Right cardiac atrium (tissue), 5 donors: ENCODE data around the gene SOX3. TPM values are rescaled to one million over a fixed set of nuclear protein-coding genes. Genes with fewer than 3 reads are reported as not detected.

Experiments
- ATAC-seq, 2 donors: fragments of 200-7000 bp; cut with Tn5 transposase; one replicate each; pipeline versions ENCODE4 v1.8.0 to v1.9.1; 2020; ENCODE audit warnings: moderate library complexity in 2 of 2, mild to moderate bottlenecking in 1 of 2
- DNase-seq, 3 donors: peaks; one replicate each; pipeline ENCODE4 v3.0.0-alpha.2; 2020
- H3K27ac ChIP-seq: one replicate; pipeline ENCODE4 v1.5.1; 2013; ENCODE audit warnings: mild to moderate bottlenecking, low read length, control low read depth, moderate library complexity
- H3K27me3 ChIP-seq: one replicate; pipeline ENCODE4 v1.6.1; 2013; ENCODE audit not compliant: control insufficient read depth, insufficient read depth
- H3K4me1 ChIP-seq: one replicate; pipeline ENCODE4 v1.6.1; 2013; ENCODE audit warnings: low read length; ENCODE audit not compliant: control insufficient read depth, insufficient read depth
- H3K4me3 ChIP-seq: one replicate; pipeline ENCODE4 v1.5.1; 2013; ENCODE audit warnings: low read length, control low read depth
- H3K9me3 ChIP-seq: one replicate; pipeline ENCODE4 v1.6.1; 2013; ENCODE audit warnings: low read length; ENCODE audit not compliant: control insufficient read depth
- WGBS: extraction: QIAGEN DNeasy Blood & Tissue Kit; methylation state at CpG from one replicate; pipeline ENCODE4 v1.1.7; 2013; 5-methylcytosine and 5-hydroxymethylcytosine counted together
- intact Hi-C, 4 donors: fragments of 100-400 bp; cut with DNase I; formaldehyde crosslinking; loops; one replicate each; pipeline versions ENCODE4 v1.11.0 to v1.14.0; 2022 to 2023
- polyA plus RNA-seq: library from polyadenylated mRNA; stranded (reverse); fragments of 200-250 nt; gene quantifications from one replicate; pipeline ENCODE4 v1.2.3, GENCODE V29; 2013
- total RNA-seq, 4 donors: library from RNA; stranded (reverse); fragmentation: NEBNext Ultra II Directional; extraction: Animal tissue kit (Norgen Biotek cat#: 25700); gene quantifications; one replicate each; pipeline ENCODE4 v1.2.1, GENCODE V29; 2021
- donor health status: healthy with polysubstance abuse.
- donor health status: DM: no; HTN: yes; CAD: no.
- donor health status: DM: no; HTN: no; CAD: no.
- donor health status: DM: no; HTN: yes; CAD: no; lungs with severe emphysema.
- donor health status: DM: yes; HTN: yes; CAD: no.

The SOX3 gene
- total and polyA plus RNA-seq, 5 donors, result not detected

DNA sequence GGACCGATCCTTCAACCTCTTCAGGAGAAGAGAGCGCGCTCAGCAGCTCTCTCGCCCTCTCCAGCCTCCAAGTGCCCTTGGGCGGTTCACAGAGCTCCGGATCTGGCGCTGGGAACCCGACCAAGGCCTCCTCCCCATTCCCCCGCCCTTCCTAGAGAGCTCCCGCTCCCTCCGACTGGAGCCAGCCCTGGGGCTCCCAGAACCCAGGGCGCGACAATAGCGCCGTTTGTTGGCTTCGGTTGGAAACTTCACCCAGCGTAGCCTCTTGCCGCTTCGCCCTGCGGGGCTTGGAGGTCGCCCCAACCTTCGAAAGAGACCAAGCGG, 3.1 kb upstream of the SOX3 start:
- H3K9me3 ChIP-seq, result no peaks in the 10 kb centered on the region
- ATAC-seq, result peak in 1 of 2 donors; percentile 51
- 2% methylated on average over 23 of the region's 23 CpGs for WGBS
- no peak overlapping the region for H3K27ac ChIP-seq
- H3K4me3 ChIP-seq, result no peak overlapping the region
- H3K27me3 ChIP-seq, result no peaks in the 10 kb centered on the region
- intact Hi-C loops, result no loop called here
- H3K4me1 ChIP-seq, result peaks cover 6% of the 10 kb centered on the region
- DNase-seq, result peak in 1 of 3 donors; percentile 47

DNA sequence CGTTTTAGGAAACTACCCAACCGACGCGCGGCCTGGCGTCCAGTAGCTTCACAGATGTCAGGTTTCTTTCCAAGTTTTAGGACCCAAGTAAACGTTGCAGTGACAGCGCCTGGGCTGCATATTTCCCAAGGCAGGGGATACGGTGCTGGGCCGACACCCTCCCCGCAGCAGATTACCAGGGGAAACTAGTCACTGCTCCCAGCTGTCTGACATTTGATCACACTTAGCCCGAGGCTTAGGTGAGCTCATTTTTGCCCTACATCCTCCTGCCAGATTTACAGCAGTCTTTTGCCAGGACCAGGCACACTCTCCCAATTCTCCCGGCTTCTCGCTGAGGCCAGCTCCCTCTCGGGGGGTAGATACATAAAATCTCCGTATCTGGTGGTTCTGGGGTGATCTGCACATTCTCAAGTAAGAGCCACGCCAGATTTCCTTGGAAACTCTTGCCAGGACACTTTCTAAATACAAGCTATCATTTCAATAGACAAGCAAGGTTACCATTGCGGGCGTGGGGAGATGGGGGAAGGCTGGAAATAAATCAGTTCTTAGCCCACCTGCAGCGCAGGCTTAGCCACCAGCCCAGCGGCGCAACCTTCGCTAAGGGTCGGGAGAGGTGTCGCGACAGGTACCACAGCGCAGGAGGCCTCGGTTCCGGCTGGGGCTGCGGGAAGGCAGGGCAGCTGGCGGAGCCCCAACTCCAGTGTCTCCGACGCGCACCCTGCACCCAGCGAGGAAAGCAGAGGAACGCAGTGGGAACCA, 2.5 kb upstream of the SOX3 start:
- Histone ChIP-seq H3K27ac (no peak overlapping the region), H3K9me3 (no peaks in the 10 kb centered on the region), H3K4me3 (no peak overlapping the region), H3K4me1 (peaks cover 6% of the 10 kb centered on the region), H3K27me3 (no peaks in the 10 kb centered on the region)
- intact Hi-C loops, result no loop called here
- WGBS, result 4% methylated on average over 36 of the region's 36 CpGs
- DNase-seq (no peak), ATAC-seq (no peak)

DNA sequence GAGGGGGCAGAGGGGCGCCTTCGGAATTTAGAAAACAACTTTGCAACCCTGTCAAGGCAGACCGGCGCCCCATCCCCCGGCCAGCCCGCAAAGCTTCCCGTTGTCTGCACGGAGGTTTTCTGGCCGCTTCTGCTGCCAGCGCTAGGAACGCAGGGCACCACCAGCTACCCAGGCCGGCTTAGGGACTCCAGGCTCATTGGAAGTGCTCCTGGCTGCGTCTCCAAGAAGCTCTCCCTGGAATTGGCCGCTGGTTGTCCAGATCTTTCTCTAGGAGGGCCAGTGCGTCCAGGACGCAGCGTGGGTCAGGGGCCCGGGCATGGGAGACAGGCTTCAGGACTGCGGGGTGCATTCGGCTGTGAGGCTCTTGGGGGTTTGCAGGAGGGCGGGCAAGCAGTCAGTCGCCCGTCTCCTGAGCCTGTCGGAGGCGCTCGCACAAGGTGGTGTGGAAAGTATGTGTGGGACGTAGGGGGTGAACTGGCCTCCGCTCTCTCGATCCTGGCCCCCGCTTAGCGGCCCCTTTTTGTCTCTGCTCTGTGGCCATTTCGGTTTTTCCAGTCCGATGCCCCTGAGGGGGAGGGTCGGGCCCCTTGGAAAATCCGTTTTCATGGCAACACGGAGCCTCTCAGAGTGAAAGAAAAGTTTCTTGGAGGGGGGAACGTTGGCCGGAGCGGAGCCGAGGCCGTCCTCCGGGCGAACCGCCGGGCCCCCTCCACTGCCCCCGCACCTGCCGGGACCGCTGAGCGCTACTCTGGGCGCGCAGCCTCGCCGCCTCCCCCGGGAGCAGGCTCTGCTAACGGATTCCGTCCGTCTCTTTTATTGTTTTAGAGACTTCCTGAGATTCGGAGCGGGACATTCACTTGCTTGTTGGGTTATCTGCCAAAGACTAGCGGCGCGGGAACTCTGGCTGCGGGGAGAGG, 810 bp upstream of the SOX3 start:
- peak in 1 of 3 donors; percentile 41 for DNase-seq
- ATAC-seq, result no peak
- Histone ChIP-seq H3K27me3 (no peaks in the 10 kb centered on the region), H3K9me3 (no peaks in the 10 kb centered on the region), H3K27ac (no peak overlapping the region), H3K4me3 (no peak overlapping the region), H3K4me1 (peaks cover 6% of the 10 kb centered on the region)
- intact Hi-C loops, result no loop called here
- 3% methylated on average over 62 of the region's 63 CpGs for WGBS

DNA sequence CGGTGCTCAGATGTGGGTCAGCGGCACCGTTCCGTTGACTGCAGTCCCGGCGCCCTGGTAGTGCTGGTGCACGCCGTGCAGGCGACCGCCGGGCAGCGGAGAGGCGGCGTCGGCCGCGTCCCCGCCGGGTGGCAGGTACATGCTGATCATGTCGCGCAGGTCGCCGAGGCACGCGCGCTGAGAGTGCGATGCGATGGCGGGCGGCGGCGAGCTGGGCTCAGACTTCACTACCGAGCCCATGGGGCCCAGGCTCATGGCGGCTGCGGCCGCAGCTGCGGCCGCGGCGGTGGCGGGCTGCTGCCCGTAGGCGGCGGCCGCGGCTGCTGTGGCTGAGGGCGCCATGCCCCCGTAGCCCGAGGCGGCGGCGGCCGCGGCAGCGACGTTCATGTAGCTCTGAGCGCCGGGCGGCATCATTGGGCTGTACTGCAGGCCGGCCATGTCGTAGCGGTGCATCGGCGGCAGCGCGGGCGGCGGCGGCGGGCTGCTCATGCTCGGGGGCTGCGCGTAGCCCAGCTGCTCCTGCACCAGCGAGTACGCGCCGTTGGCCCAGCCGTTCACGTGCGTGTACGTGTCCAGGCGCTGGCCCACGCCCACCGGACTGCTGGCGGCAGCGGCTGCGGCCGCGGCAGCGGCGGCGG, 1.0 kb downstream of the SOX3 start:
- ATAC-seq (peak; percentile 64 to 68), DNase-seq (peak; percentile 35 to 63 (median 59))
- intact Hi-C loops, result no loop called here
- Histone ChIP-seq H3K27me3 (no peaks in the 10 kb centered on the region), H3K4me1 (peaks cover 6% of the 10 kb centered on the region), H3K4me3 (peak overlapping the region; percentile 54), H3K27ac (no peak overlapping the region), H3K9me3 (no peaks in the 10 kb centered on the region)
- under 1% methylated on average over 78 of the region's 92 CpGs for WGBS

DNA sequence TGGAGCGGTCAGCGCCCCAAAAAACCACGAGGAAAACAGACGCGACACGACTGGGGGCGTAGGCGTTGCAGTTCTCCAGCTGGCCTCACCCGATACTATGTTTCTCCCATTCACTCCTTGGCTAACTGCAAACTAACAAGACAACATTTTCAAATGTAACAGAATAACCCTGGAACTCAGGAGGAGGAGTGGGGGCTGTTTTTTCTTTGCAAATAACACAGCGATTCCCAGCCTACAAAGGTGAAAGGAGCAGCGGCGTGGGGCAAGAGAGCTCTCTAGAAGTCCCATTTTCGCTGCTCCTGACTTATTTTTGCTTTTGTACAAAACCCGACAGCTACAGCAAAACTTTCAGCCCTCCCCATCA, 1.6 kb downstream of the SOX3 start:
- Histone ChIP-seq H3K9me3 (no peaks in the 10 kb centered on the region), H3K4me1 (peaks cover 6% of the 10 kb centered on the region), H3K27me3 (no peaks in the 10 kb centered on the region), H3K27ac (no peak overlapping the region), H3K4me3 (peak overlapping the region; percentile 54)
- no peak for DNase-seq
- no peak for ATAC-seq
- 3% methylated on average over 14 of the region's 14 CpGs for WGBS
- intact Hi-C loops, result no loop called here

DNA sequence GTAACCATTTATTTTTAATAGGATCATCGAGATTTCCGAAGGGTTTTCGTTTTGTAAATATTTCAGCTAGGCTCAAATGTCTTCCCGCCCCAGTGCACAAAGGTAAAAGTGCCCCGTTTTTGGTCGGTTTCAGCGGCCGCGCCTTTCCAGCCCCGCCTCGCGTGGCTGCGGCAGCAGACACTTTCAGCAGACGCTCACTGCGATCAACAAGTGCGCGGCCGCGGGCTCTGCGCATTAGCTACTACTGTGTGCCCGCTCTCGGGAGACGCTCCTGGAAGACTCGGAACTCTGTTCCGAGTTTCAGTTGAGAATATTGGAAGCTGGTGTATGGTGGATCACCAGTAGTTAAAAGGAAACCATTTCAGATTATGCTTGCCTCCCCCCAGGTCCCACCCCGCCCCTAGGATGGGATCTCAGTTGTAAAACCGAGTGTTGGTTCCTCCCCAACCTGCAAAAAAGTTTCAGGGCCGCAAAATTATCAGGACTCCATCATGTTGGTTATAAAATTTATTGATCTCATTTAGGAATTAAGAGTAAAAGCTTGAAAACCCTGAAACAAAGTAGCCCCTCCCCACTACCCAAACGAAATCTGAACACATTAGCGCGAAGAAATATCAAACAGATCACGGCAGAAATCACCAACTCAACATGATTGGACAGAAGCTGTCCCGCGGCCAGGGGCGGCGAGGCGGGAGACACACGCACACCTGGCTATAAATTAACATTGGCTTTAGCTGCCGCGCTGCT, 2.2 kb downstream of the SOX3 start:
- H3K4me1 ChIP-seq, result peaks cover 6% of the 10 kb centered on the region
- intact Hi-C loops, result no loop called here
- ATAC-seq (no peak), DNase-seq (peak in 2 of 3 donors; percentile 53 to 57)
- no peaks in the 10 kb centered on the region for H3K27me3 ChIP-seq
- no peaks in the 10 kb centered on the region for H3K9me3 ChIP-seq
- no peak overlapping the region for H3K4me3 ChIP-seq
- 3% methylated on average over 40 of the region's 40 CpGs for WGBS
- H3K27ac ChIP-seq, result no peak overlapping the region

DNA sequence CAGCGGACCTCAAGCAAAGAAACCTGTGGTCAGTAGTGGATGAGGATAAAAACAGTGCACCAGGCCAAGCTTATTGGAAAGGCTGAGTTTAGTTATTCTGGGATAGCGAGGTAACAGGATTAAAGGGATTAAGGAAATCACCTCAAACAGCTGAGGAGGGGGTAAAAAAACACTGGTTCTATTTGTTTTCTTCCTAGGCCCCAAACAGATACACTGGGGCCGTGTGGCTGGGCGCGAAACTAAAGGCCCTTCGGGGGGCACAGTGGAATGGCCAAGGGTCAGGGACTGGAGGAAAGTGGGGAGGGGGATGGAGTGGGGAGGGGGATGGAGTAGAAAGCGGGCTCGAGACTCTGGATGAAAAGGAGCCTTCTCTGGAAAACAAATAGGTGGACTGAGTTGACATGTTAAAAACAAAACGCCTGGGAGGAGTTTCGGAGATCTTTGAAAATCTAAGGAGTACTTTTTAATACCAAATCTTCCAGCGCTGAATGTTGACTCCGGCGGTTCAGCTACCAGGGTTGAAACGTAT, 2.9 kb downstream of the SOX3 start:
- 27% methylated on average over 14 of the region's 14 CpGs for WGBS
- H3K9me3 ChIP-seq, result no peaks in the 10 kb centered on the region
- no peak for DNase-seq
- intact Hi-C loops, result no loop called here
- no peaks in the 10 kb centered on the region for H3K27me3 ChIP-seq
- no peak overlapping the region for H3K4me3 ChIP-seq
- no peak overlapping the region for H3K27ac ChIP-seq
- H3K4me1 ChIP-seq, result peaks cover 6% of the 10 kb centered on the region
- no peak for ATAC-seq

DNA sequence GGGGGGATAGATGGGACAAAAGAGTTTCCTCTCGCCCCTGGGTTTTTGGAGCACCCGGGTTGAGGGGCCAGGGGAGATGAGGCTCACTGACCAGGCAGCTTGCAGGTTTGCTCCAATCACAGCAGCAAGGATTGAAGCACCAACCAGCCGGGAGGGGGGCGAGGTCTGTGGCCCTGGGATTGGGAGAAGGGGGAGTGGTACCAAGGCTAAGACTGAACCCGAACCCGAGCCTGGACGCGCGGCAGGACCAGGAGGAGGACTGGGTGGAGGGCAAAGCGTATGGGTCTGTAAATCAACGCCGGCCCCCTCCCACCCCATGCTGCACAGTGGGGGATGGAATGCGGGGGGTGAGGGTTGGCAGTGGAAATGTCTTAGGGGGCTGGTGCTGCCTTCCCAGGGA, 3.5 kb downstream of the SOX3 start:
- DNase-seq, result peak in 1 of 3 donors; percentile 40
- H3K4me1 ChIP-seq, result peaks cover 6% of the 10 kb centered on the region
- intact Hi-C loops, result no loop called here
- no peak overlapping the region for H3K27ac ChIP-seq
- no peak for ATAC-seq
- H3K9me3 ChIP-seq, result no peaks in the 10 kb centered on the region
- no peaks in the 10 kb centered on the region for H3K27me3 ChIP-seq
- 16% methylated on average over 13 of the region's 13 CpGs for WGBS
- H3K4me3 ChIP-seq, result no peak overlapping the region

DNA sequence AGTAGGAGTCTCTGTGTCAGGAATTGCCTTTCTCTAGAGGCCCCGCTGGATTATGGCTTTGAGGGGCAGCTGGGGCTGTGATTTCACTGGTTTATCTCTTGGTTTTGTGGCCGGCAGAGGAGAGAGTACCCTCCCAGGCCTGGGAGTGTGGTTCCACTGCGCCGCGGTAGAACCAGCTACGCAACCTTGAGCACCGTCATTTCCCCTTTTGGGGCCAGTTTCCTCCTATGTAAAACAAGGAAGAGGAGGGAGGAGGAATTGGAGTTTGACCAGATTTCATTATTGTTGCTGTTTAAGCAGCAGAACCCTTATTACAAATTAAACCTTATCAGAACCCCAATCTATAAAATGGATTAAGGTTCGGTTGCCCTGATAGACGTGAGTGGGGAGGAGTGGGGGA, 4.4 kb downstream of the SOX3 start:
- Histone ChIP-seq H3K27me3 (no peaks in the 10 kb centered on the region), H3K4me3 (no peak overlapping the region), H3K4me1 (peaks cover 6% of the 10 kb centered on the region), H3K9me3 (no peaks in the 10 kb centered on the region), H3K27ac (no peak overlapping the region)
- 23% methylated on average over 9 of the region's 9 CpGs for WGBS
- ATAC-seq (no peak), DNase-seq (no peak)
- intact Hi-C loops, result no loop called here

DNA sequence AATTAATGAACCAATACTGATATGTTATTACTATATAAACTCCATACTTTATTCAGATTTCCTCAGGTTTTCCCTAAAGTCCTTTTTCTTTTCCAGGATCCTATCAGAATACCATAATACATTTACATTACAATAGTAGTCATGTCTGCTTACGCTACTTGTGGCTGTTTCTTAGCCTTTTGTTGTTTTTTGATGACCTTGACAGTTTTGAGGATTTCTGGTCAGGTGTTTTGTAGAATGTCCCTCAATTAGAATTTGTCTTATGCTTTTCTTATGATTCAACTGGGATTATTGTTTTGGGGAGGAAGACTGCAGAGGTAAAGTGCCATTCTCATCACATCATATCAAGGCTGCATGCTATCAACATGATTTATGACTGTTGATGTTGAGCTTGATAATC, 9.1 kb downstream of the SOX3 start:
- Histone ChIP-seq H3K4me3 (no peak overlapping the region), H3K9me3 (no peaks in the 10 kb centered on the region), H3K27ac (no peak overlapping the region), H3K4me1 (no peaks in the 10 kb centered on the region), H3K27me3 (no peaks in the 10 kb centered on the region)
- no peak for ATAC-seq
- 85% methylated on average over 1 of the region's 1 CpG for WGBS
- intact Hi-C loops, result no loop called here
- DNase-seq, result no peak
